GM10266 (cell line): ENCODE results near the gene NKAIN2.

Experiments
- DNase-seq: peaks from one replicate; pipeline ENCODE4 v3.0.0; 2012; ENCODE audit errors: extremely low spot score
- CTCF ChIP-seq: IDR thresholded peaks from 2 replicates; pipeline ENCODE4 v1.5.1; 2012; ENCODE audit warnings: mild to moderate bottlenecking, low read depth; ENCODE audit not compliant: control insufficient read depth, insufficient read depth; ENCODE audit errors: missing control alignments

The NKAIN2 gene

GRCh38 chr6:123794799-123795198 lies 8.9 kb upstream of the NKAIN2 start:
- no peak for DNase-seq
- no peak for TF ChIP-seq CTCF

- no peak for DNase-seq
- TF ChIP-seq CTCF = no peak
These were observed 2.6 kb upstream of the NKAIN2 start for GRCh38 chr6:123801067-123801466.

- DNase-seq = no peak
- TF ChIP-seq CTCF = no peak
These were observed 1.3 kb upstream of the NKAIN2 start for GRCh38 chr6:123802351-123802696.

GRCh38 chr6:123802697-123803503 lies 765 bp upstream of the NKAIN2 start:
- DNase-seq = peak; percentile 89
- TF ChIP-seq CTCF = peak; percentile 96

GRCh38 chr6:123804014-123804786 lies 535 bp downstream of the NKAIN2 start:
- TF ChIP-seq CTCF = no peak
- DNase-seq = no peak

- DNase-seq = no peak
- no peak for TF ChIP-seq CTCF
These were observed 1.3 kb downstream of the NKAIN2 start for GRCh38 chr6:123804787-123805540.

GRCh38 chr6:123805921-123806320 lies 2.3 kb downstream of the NKAIN2 start:
- TF ChIP-seq CTCF = no peak
- DNase-seq = no peak
